OCI-LY1 (cell line): ENCODE data around the gene AHSG.

ENCODE experiments used
- H2AFZ ChIP-seq: fragments of 200-600 bp; sonication (generic), shearing (Covaris generic); 2 replicates; pipeline ENCODE4 v1.6.0; 2014; ENCODE audit warnings: antibody characterized with exemption, mild to moderate bottlenecking, low read length
- H3F3A ChIP-seq: fragments of 200-600 bp; sonication (generic), shearing (Covaris generic); 2 replicates; pipeline ENCODE4 v1.6.0; 2014; ENCODE audit warnings: mild to moderate bottlenecking, antibody characterized with exemption, low read length, moderate library complexity; ENCODE audit not compliant: insufficient read depth
- H3K27ac ChIP-seq: fragments of 200-600 bp; sonication (generic); 2 replicates; pipeline ENCODE4 v1.5.1; 2014; ENCODE audit warnings: low read length, mixed run types, mild to moderate bottlenecking, low read depth; ENCODE audit not compliant: poor library complexity, severe bottlenecking
- H3K27me3 ChIP-seq: fragments of 200-600 bp; sonication (generic); 2 replicates; pipeline ENCODE4 v1.6.0; 2014; ENCODE audit warnings: antibody characterized with exemption, mild to moderate bottlenecking, low read length, moderate library complexity; ENCODE audit not compliant: insufficient read depth
- H3K36me3 ChIP-seq: fragments of 200-600 bp; sonication (generic); 2 replicates; pipeline ENCODE4 v1.6.1; 2014; ENCODE audit warnings: mild to moderate bottlenecking, antibody characterized with exemption, low read length, moderate library complexity, mixed read lengths; ENCODE audit not compliant: insufficient read depth
- H3K4me1 ChIP-seq: fragments of 200-600 bp; sonication (generic); 2 replicates; pipeline ENCODE4 v1.5.1; 2014; ENCODE audit warnings: mild to moderate bottlenecking, low read length, moderate library complexity; ENCODE audit not compliant: insufficient read depth, severe bottlenecking
- H3K4me2 ChIP-seq: fragments of 200-600 bp; sonication (generic), shearing (Covaris generic); 2 replicates; pipeline ENCODE4 v1.6.1; 2014; ENCODE audit warnings: low read length
- H3K4me3 ChIP-seq: fragments of 200-600 bp; sonication (generic); 2 replicates; pipeline ENCODE4 v1.5.1; 2014; ENCODE audit warnings: low read length, low read depth, mild to moderate bottlenecking, mixed read lengths; ENCODE audit not compliant: poor library complexity, severe bottlenecking
- H3K79me2 ChIP-seq: fragments of 200-600 bp; shearing (Covaris generic); 2 replicates; pipeline ENCODE4 v1.6.1; 2016; ENCODE audit warnings: mixed run types, low read length, mixed read lengths; ENCODE audit not compliant: insufficient read depth
- H3K9ac ChIP-seq: fragments of 200-600 bp; sonication (generic), shearing (Covaris generic); 2 replicates; pipeline ENCODE4 v1.6.1; 2014; ENCODE audit warnings: mild to moderate bottlenecking, low read length, mixed read lengths
- H3K9me2 ChIP-seq: fragments of 200-600 bp; sonication (generic), shearing (Covaris generic); 2 replicates; pipeline ENCODE4 v1.6.1; 2014; ENCODE audit warnings: low read depth, mild to moderate bottlenecking, low read length, mixed read lengths
- H3K9me3 ChIP-seq: fragments of 200-600 bp; shearing (Covaris generic); 2 replicates; pipeline ENCODE4 v1.6.1; 2014; ENCODE audit warnings: low read length, mixed read lengths
- H4K20me1 ChIP-seq: fragments of 200-600 bp; sonication (generic), shearing (Covaris generic); 2 replicates; pipeline ENCODE4 v1.6.0; 2016; ENCODE audit warnings: mild to moderate bottlenecking, low read length; ENCODE audit not compliant: insufficient read depth
- CTCF ChIP-seq: fragments of 200-600 bp; sonication (generic), shearing (Covaris generic); IDR thresholded peaks from 2 replicates; pipeline ENCODE4 v1.5.1; 2017; ENCODE audit warnings: mild to moderate bottlenecking, antibody characterized with exemption, low read length, moderate library complexity, mixed read lengths
- EZH2 ChIP-seq: fragments of 200-600 bp; sonication (generic), shearing (Covaris generic); IDR thresholded peaks from 2 replicates; pipeline ENCODE4 v1.8.0; 2017; ENCODE audit warnings: borderline replicate concordance, mixed run types, mild to moderate bottlenecking, antibody characterized with exemption, low read length, moderate library complexity, mixed read lengths

The AHSG gene

GRCh38 chr3:186619787-186620212 lies 6.9 kb downstream of the AHSG start:
- Histone ChIP-seq H3K9ac (no peak overlapping the region), H3K4me3 (no peak overlapping the region), H4K20me1 (no peaks in the 10 kb centered on the region), H3K36me3 (no peaks in the 10 kb centered on the region), H3F3A (no peaks in the 10 kb centered on the region), H3K27ac (no peak overlapping the region), H3K9me3 (no peaks in the 10 kb centered on the region), H3K4me1 (peaks cover 19% of the 10 kb centered on the region), H3K9me2 (no peaks in the 10 kb centered on the region), H3K27me3 (no peaks in the 10 kb centered on the region), H3K79me2 (no peaks in the 10 kb centered on the region), H2AFZ (no peak overlapping the region), H3K4me2 (no peak overlapping the region)
- TF ChIP-seq EZH2 (no peak), CTCF (no peak)

GRCh38 chr3:186620213-186621092 lies 7.6 kb downstream of the AHSG start:
- H2AFZ ChIP-seq: no peak overlapping the region
- H3K27me3 ChIP-seq: no peaks in the 10 kb centered on the region
- H3K9me2 ChIP-seq: no peaks in the 10 kb centered on the region
- no peaks in the 10 kb centered on the region for H3K79me2 ChIP-seq
- no peak overlapping the region for H3K9ac ChIP-seq
- no peaks in the 10 kb centered on the region for H3F3A ChIP-seq
- no peak for TF ChIP-seq CTCF
- no peak for TF ChIP-seq EZH2
- H3K4me2 ChIP-seq: no peak overlapping the region
- H4K20me1 ChIP-seq: no peaks in the 10 kb centered on the region
- no peaks in the 10 kb centered on the region for H3K36me3 ChIP-seq
- no peak overlapping the region for H3K4me3 ChIP-seq
- peaks cover 12% of the 10 kb centered on the region for H3K4me1 ChIP-seq
- no peak overlapping the region for H3K27ac ChIP-seq
- H3K9me3 ChIP-seq: no peaks in the 10 kb centered on the region

GRCh38 chr3:186621894-186622650 lies 9.2 kb downstream of the AHSG start:
- H3K9ac ChIP-seq: no peak overlapping the region
- no peak overlapping the region for H3K27ac ChIP-seq
- H3K9me3 ChIP-seq: no peaks in the 10 kb centered on the region
- H3F3A ChIP-seq: no peaks in the 10 kb centered on the region
- H3K4me2 ChIP-seq: no peak overlapping the region
- H4K20me1 ChIP-seq: no peaks in the 10 kb centered on the region
- H3K9me2 ChIP-seq: no peaks in the 10 kb centered on the region
- no peak overlapping the region for H3K4me3 ChIP-seq
- no peak for TF ChIP-seq CTCF
- TF ChIP-seq EZH2: no peak
- H3K79me2 ChIP-seq: no peaks in the 10 kb centered on the region
- no peaks in the 10 kb centered on the region for H3K27me3 ChIP-seq
- H3K4me1 ChIP-seq: peaks cover 5% of the 10 kb centered on the region
- H3K36me3 ChIP-seq: no peaks in the 10 kb centered on the region
- no peak overlapping the region for H2AFZ ChIP-seq
